ENCODE results near the gene ARMS2. TPM values are rescaled to one million over a fixed set of nuclear protein-coding genes. Genes with fewer than 3 reads are reported as not detected.

Gene ARMS2
- total and polyA plus RNA-seq, 2 of the 13 experiments (the other 11 are each of a cell fraction or from before 2014, with no cell fraction given): not detected

- FAIRE-seq: no peak
- in situ Hi-C loops (cut with HindIII; ENCODE audit: extremely low pct_ligation_motif_present, low pct_unique_long_range_greater_than_20kb): no loop called here
Observed at GRCh38 chr10:122462533-122463465, 8.3 kb downstream of the ARMS2 start.

More at GRCh38 chr10:122462533-122463465, 8.3 kb downstream of the ARMS2 start:
- BruUV-seq (replicated peaks): no TSS peak
- Histone ChIP-seq H3K27me3 (ENCODE audit: control insufficient read depth in 1 of 2, insufficient read depth in 2 of 2, low read length in 2 of 2) (peaks cover 9 to 90% of the 10 kb centered on the region in 2 experiments), H4K20me1 (ENCODE audit: insufficient read depth, low read length) (no peaks in the 10 kb centered on the region), H2AFZ (ENCODE audit: low read length) (no peak overlapping the region), H3K4me1 (ENCODE audit: insufficient read depth, low read length) (peaks cover 12% of the 10 kb centered on the region; the same call in 1 of the 2 replicates), H3K4me3 (replicated peaks in 1 of 3; ENCODE audit: insufficient read depth in 1 of 3, low read depth in 2 of 3, low read length in 3 of 3) (0 out of 6 replicates have a peak overlapping the region, but pooled peaks have one; percentile 9 to 59 (median 16)), H3K9me3 (ENCODE audit: low read length) (no peaks in the 10 kb centered on the region), H3K9ac (ENCODE audit: insufficient read depth, low read depth, low read length) (no peak overlapping the region), H3K36me3 (replicated peaks in 1 of 2; ENCODE audit: control insufficient read depth in 1 of 2, insufficient read depth in 2 of 2, low read length in 2 of 2) (no peaks in the 10 kb centered on the region), H3K27ac (ENCODE audit: extremely low read length, insufficient read depth, low read length) (no peak overlapping the region), H3K4me2 (ENCODE audit: low read depth, low read length) (peak overlapping the region; percentile 55), H3K79me2 (ENCODE audit: insufficient read depth, low read length) (no peaks in the 10 kb centered on the region)
- no peak for DNase-seq (ENCODE audit: low spot score)
- intact Hi-C loops (cut with micrococcal nuclease; ENCODE audit: unreplicated experiment): no loop called here
- no peak for ATAC-seq
- 24% methylated on average over 47 of the region's 47 CpGs for WGBS (ENCODE audit: low lambda C conversion rate)
- no peak for TF ChIP-seq TGIF2 (CRISPR knock-in tag; IDR thresholded peaks at IDR 0.05)
- TF ChIP-seq REXO4 (CRISPR knock-in tag; IDR thresholded peaks at IDR 0.05; ENCODE audit: borderline replicate concordance): no peak
- no peak for TF ChIP-seq BRCA1 (CRISPR knock-in tag; IDR thresholded peaks at IDR 0.05)
- TF ChIP-seq YEATS4 (CRISPR knock-in tag; IDR thresholded peaks at IDR 0.05; ENCODE audit: borderline replicate concordance): no peak
- no peak for TF ChIP-seq ATF1 (CRISPR knock-in tag; IDR thresholded peaks at IDR 0.05)
- TF ChIP-seq GFI1 (CRISPR knock-in tag; IDR thresholded peaks at IDR 0.05; ENCODE audit: borderline replicate concordance): no peak
- no peak for TF ChIP-seq ZNF101 (CRISPR knock-in tag; IDR thresholded peaks at IDR 0.05; ENCODE audit: borderline replicate concordance, low read depth)
- no peak for TF ChIP-seq ZNF772 (CRISPR knock-in tag; IDR thresholded peaks at IDR 0.05)
- no peak for TF ChIP-seq ZBTB38 (CRISPR knock-in tag; IDR thresholded peaks at IDR 0.05)
- no peak for TF ChIP-seq TARDBP (CRISPR knock-in tag; IDR thresholded peaks at IDR 0.05)
- no peak for TF ChIP-seq ZNF790 (CRISPR knock-in tag; IDR thresholded peaks at IDR 0.05; ENCODE audit: borderline replicate concordance)
- no peak for TF ChIP-seq HMGXB3 (CRISPR knock-in tag; IDR thresholded peaks at IDR 0.05; ENCODE audit: borderline replicate concordance)
- no peak for TF ChIP-seq KLF9 (CRISPR knock-in tag; IDR thresholded peaks at IDR 0.05; ENCODE audit: low read depth)
- TF ChIP-seq ZNF18 (CRISPR knock-in tag; IDR thresholded peaks at IDR 0.05; ENCODE audit: insufficient replicate concordance): no peak
- TF ChIP-seq CCDC6 (CRISPR knock-in tag; IDR thresholded peaks at IDR 0.05): no peak
- TF ChIP-seq ZFP36L1 (CRISPR knock-in tag; IDR thresholded peaks at IDR 0.05): no peak
- no peak for TF ChIP-seq NFYB (CRISPR knock-in tag; IDR thresholded peaks at IDR 0.05)
- ChIA-PET POLR2A (no interaction called here), CTCF (ENCODE audit: low intra/inter-chr PET ratio, low total read pairs) (no interaction called here)

Data from HepG2 (cell line).